Tongue (tissue), 2 donors: ENCODE results near the gene RCBTB1. TPM values are rescaled to one million over a fixed set of nuclear protein-coding genes. Genes with fewer than 3 reads are reported as not detected.
A peak's percentile ranks its signal among the peaks of the same experiment; 100 is the strongest.
"Not testable (repeated sequence)": the region's sequence is repeated elsewhere in the genome, so short reads cannot be mapped to it uniquely, and the experiment has no call there.

ENCODE experiments used
- DNase-seq: peaks from one replicate; pipeline ENCODE4 v3.0.0-alpha.2; 2015
- total RNA-seq: library from RNA; depleted of rRNA; stranded (reverse); fragments of >200 nt; gene quantifications from one replicate; pipeline ENCODE4 v1.2.3, GENCODE V29; 2014

The RCBTB1 gene
- total RNA-seq, 1 donor from 2014 or later = 29.3 TPM

DNA sequence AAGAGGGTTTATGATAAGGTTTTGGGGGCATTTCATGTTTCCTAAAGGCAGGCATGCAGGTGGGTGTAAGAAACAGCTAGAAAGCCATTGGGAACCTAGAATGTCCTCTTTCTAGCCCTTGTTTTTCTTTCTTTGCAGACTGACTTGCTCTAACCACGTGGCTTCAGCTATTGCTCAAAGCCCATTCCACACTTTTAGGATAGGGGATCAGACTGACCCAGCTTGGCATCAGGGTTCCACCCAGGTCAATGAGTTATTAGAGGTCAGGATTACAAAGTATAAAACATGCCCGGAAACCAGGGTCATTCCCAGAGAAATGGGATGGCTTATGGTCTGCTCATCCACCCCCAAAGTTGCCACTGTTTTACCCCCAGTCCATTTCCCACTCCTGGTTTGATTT, 72.8 kb downstream of the RCBTB1 start:
- no peak for DNase-seq

DNA sequence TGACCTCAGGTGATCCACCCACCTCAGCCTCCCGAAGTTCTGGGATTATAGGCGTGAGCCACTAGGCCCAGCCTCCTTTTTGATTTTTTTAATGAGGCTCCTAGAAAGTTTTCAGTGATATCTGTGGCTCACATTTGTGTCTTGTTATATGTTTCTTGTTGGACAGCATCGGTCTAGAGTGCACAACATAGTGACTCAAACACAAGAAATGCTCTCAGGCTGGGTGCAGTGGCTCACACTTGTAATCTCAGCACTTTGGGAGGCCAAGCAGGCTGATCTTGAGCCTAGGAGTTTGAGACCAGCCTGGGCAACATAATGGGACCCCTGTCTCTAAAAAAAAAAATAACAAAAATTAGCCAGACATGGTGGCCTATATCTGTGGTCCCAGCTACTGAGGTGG, 81.4 kb downstream of the RCBTB1 start:
- DNase-seq = no peak

DNA sequence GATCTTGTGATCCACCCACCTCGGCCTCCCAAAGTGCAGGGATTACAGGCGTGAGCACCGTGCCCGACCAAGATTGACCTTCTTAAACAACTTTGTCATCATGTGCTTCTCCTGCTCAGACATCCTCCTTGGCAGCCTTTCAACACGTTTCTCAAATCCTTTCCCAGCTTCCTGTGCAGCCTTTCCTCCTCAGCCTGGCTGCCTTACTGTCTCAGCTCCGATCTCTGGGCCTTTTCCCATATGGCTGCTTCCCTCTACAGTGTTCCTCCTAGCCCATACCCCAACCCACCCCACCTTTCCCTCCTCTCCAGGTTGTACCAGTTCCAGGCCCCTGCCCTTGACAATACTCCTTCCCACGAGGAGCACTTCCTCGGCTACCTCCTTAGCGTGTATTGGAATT, 82.4 kb downstream of the RCBTB1 start:
- no peak for DNase-seq

DNA sequence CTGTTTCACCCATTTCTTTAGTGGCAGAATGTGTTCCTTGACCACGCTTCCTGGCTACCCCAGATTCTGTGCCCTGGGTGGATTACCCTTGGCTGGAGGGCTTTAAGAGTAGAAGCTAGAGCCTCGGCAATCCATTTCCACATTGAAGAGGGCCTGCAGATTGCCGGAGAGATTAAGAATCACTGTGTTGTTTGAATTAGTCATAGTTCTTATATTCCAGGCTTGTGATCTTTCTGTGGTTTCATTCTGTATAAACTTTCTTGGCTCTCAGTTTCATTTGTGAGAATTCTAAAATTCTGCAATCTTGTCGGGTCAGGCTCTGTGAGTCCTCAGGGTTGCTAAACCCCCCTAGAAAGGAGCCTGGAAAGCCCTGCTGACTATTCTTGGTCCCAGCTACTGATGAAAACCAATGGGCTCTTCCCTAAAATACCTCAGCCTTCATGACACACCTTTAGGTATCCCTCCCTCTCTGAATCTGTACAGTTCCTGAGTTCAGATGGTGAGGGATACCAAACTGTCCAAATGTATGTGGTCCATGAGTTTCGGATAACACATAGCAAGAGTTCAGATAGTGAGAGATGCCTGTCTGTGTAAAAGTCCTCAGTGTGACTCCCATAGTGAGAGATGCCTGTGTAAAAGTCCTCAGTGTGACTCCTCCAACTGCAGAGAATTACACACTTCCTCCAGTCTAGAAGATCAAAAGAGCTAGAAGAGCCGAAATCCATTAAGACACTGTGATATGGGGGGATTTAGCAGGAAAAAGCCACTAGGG, 85.3 kb downstream of the RCBTB1 start:
- no peak for DNase-seq

DNA sequence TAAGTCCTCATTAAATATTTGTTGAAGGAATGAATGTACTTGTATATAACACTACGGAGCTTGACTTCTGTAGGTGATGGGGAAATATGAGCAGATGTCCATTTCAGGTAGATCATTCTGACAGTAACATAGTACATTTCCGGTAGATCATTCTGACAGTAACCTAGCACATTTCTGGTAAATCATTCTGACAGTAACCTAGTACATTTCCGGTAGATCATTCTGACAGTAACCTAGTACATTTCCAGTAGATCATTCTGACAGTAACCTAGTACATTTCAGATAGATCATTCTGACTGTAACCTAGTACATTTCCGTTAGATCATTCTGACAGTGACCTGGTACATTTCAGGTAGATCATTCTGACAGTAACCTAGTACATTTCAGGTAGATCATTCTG, 87.2 kb downstream of the RCBTB1 start:
- no peak for DNase-seq

DNA sequence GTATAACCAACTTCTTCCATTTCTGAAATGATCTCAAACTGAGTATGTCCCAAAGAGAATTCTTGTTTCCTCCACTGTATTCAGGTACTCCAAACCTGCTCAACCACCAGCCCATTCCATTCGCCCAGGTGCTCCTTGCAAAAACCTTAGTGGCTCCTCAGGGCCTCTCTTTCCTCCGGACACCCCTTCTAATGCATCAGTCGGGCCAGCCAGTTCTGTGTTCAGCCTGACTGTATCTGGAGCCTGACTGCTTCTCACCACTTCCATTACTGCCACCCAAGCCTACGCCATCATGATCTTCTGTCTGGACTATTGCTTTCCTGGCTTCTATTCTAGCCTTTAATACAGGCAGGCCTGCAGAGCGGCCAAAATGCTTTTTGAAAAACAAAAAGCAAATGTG, 88.1 kb downstream of the RCBTB1 start:
- no peak for DNase-seq

DNA sequence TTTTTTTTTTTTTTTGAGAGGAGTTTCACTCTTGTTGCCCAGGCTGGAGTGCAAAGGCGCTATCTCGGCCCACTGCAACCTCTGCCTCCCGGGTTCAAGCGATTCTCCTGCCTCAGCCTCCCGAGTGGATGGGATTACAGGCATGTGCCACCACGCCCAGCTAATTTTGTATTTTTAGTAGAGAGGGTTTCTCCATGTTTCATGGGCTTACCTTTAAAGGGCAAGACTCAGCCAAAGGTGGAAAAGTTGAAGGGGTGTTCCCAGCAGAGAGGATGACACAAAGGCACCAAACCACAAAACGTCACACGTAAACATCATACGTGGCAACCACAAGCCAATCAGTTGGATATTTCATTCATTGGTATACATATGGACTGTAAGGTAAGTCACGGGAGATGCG, 88.5 kb downstream of the RCBTB1 start:
- DNase-seq = not testable (repeated sequence)

DNA sequence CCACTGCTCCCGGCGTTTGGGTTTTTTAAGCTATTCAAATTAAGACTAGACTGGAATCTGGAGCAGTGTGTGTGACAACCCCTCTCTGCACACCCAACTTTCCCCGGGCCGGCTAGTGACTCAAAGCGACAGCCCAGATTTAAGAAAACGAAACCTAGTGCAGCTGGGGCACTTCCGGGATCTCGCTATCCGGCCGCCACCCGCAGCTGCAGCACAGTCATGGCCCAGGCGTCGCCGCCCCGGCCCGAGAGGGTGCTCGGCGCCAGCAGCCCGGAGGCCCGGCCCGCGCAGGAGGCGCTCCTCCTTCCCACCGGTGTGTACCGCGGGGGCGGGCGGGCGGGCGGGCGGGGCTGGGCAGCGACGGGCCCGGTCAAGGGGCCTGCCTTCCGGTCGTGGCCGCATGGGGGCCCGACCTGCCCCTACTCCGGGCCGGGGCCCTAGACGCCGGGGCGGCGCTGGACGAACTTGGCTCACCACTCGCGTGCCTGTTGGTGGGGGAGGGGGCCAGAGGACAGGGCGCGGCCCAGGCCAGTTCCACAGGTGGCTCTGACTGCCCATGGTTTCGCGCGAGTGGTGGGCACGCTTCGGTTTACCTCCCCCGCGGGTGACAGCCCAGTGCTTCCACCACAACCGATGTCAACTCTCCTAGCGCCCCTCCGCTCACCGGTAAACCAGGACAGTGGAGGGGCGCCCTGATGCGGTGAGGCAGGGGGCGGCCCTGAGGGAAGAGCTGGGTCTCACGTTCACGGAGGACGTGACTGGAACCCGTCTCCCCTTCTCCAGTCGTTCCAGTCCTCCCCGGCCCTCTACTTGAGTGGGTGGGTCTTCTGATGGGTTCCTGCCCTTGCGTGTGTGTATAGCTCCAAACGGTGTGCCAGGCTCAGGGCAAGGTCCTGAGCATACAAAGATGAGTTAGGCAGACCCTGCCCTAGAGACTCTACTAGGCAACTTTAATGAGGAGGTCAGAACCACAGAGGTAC, 89.3 kb downstream of the RCBTB1 start, which contains the start of gene PHF11:
TSS of gene PHF11 (plus strand) at position 171 of the 980 bp plus-strand sequence. CDS start at position 220, 49 bp downstream.
- DNase-seq = peak; percentile 84

DNA sequence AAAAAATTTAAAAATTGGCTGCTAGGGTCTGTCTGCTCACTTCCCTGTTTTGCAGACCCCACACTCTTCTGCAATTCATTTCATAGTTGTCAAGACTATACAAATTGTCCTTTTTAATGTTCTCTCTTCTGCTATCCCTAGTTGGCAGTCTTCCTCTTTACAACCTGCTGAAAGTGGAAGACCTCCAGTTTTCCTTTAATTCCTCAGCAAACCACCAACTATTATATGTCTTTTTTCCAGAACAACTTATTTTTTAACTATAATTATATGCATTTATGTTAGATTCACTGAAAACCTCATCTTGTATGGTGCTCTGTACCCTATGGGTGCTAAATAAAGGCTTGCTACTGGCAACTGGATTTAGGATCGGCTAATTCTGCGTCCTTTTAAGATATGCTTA, 90.7 kb downstream of the RCBTB1 start:
- peak; percentile 18 for DNase-seq

DNA sequence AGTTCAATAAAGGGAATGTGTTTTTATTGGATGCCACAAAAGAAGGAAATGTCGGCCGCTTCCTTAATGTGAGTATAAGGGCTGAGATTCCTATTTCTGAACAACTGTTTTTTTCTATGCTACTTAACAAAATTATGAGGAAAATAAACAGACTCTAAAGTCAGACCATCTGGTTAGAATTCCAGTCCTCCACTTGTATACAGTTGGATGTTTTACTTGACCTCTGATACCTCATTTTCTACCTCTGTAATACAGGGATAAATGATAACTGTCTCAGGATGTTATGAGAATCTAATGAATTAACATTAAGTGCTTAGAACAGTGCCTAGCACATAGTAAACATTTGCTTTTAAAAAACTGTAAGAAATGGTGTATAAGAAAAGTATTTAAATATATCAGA, 96.8 kb downstream of the RCBTB1 start:
- DNase-seq = no peak

Other genes starting within 250 kb of the RCBTB1 start
- 14.7 TPM for gene CAB39L, start 141.5 kb downstream of the RCBTB1 start, total RNA-seq
- gene SETDB2, start 141.3 kb downstream of the RCBTB1 start, total RNA-seq = 15.1 TPM
- gene PHF11, start 89.6 kb downstream of the RCBTB1 start, total RNA-seq = 19.4 TPM
- 0.92 TPM for gene ARL11, start 42.9 kb upstream of the RCBTB1 start, total RNA-seq
- 37.0 TPM for gene EBPL, start 105.9 kb upstream of the RCBTB1 start, total RNA-seq
- 61.3 TPM for gene KPNA3, start 207.1 kb upstream of the RCBTB1 start, total RNA-seq